CD14-positive monocyte (primary cell): ENCODE measurements around the gene SLC45A3. TPM values are rescaled to one million over a fixed set of nuclear protein-coding genes. Genes with fewer than 3 reads are reported as not detected.

Experiments used
- DNase-seq, 3 donors: peaks; one replicate each; pipeline ENCODE4 v3.0.0-alpha.2; 2011 to 2022
- H2AFZ ChIP-seq: 2 replicates; pipeline ENCODE4 v1.6.0; 2012; ENCODE audit warnings: mild to moderate bottlenecking, low read depth, low read length, inconsistent platforms; ENCODE audit not compliant: insufficient read depth, poor library complexity, severe bottlenecking
- H3K27ac ChIP-seq, 2 donors: 1 replicate in 1 of 2; 2 replicates in 1 of 2; pipeline ENCODE4 v1.5.1; 2012 to 2013; ENCODE audit warnings: low read length in 2 of 2, control low read depth in 1 of 2, inconsistent platforms in 1 of 2, low read depth in 1 of 2, mild to moderate bottlenecking in 1 of 2
- H3K27me3 ChIP-seq, 2 donors: one replicate each; pipeline versions ENCODE4 v1.6.0 to v1.6.1; 2011 to 2013; ENCODE audit warnings: low read length in 2 of 2; ENCODE audit not compliant: control insufficient read depth in 2 of 2, insufficient read depth in 2 of 2
- H3K36me3 ChIP-seq, 2 donors: replicated peaks in 1 of 2; 1 replicate in 1 of 2; 2 replicates in 1 of 2; pipeline versions ENCODE4 v1.5.1 to v1.6.1; 2012 to 2013; ENCODE audit warnings: low read length in 2 of 2, control low read depth in 1 of 2, inconsistent platforms in 1 of 2, mild to moderate bottlenecking in 1 of 2; ENCODE audit not compliant: insufficient read depth in 2 of 2, control insufficient read depth in 1 of 2
- H3K4me1 ChIP-seq, 2 donors: 1 replicate in 1 of 2; 2 replicates in 1 of 2; pipeline versions ENCODE4 v1.5.1 to v1.6.1; 2012 to 2013; ENCODE audit warnings: low read length in 2 of 2, control low read depth in 1 of 2, inconsistent platforms in 1 of 2, mild to moderate bottlenecking in 1 of 2, moderate library complexity in 1 of 2; ENCODE audit not compliant: insufficient read depth in 2 of 2, control insufficient read depth in 1 of 2
- H3K4me2 ChIP-seq: replicated peaks from 2 replicates; pipeline ENCODE3; 2012; ENCODE audit warnings: low read length, moderate library complexity, mild to moderate bottlenecking; ENCODE audit not compliant: poor library complexity, severe bottlenecking; ENCODE audit errors: extremely low read depth
- H3K4me3 ChIP-seq, 3 experiments: fragments of 200-600 bp in 1 of 3; sonication (generic) in 1 of 3; replicated peaks in 1 of 3; 1 replicate in 2 of 3; 2 replicates in 1 of 3; pipeline ENCODE4 v1.5.1; 2011 to 2013; ENCODE audit warnings: low read length in 3 of 3, mild to moderate bottlenecking in 3 of 3, control low read depth in 2 of 3, low read depth in 2 of 3, inconsistent platforms in 1 of 3, moderate library complexity in 1 of 3
- H3K79me2 ChIP-seq: 2 replicates; pipeline ENCODE4 v1.6.0; 2012; ENCODE audit warnings: mild to moderate bottlenecking, control low read depth, inconsistent platforms, low read length, moderate library complexity; ENCODE audit not compliant: insufficient read depth
- H3K9ac ChIP-seq: 2 replicates; pipeline ENCODE4 v1.6.0; 2017; ENCODE audit warnings: low read length, mild to moderate bottlenecking; ENCODE audit not compliant: insufficient read depth, poor library complexity, severe bottlenecking
- H3K9me3 ChIP-seq, 2 donors: replicated peaks in 1 of 2; 1 replicate in 1 of 2; 2 replicates in 1 of 2; pipeline versions ENCODE4 v1.5.1 to v1.6.1; 2012 to 2013; ENCODE audit warnings: low read length in 2 of 2, control low read depth in 1 of 2; ENCODE audit not compliant: control insufficient read depth in 1 of 2, insufficient read depth in 1 of 2
- H4K20me1 ChIP-seq: 2 replicates; pipeline ENCODE4 v1.6.0; 2012; ENCODE audit warnings: mild to moderate bottlenecking, low read length, control low read depth, moderate library complexity; ENCODE audit not compliant: insufficient read depth
- H3K27ac Mint-ChIP-seq, 7 donors: one replicate each; pipeline ENCODE4 v1.8.0; 2020; ENCODE audit warnings: mild to moderate bottlenecking in 7 of 7, mixed read lengths in 7 of 7, moderate library complexity in 6 of 7, inconsistent platforms in 2 of 7
- H3K27me3 Mint-ChIP-seq, 3 donors: one replicate each; pipeline ENCODE4 v1.8.0; 2021 to 2022; ENCODE audit warnings: low read depth in 3 of 3, mild to moderate bottlenecking in 3 of 3, mixed read lengths in 3 of 3, moderate library complexity in 3 of 3, inconsistent platforms in 1 of 3
- H3K36me3 Mint-ChIP-seq, 2 donors: one replicate each; pipeline ENCODE4 v1.8.0; 2020; ENCODE audit warnings: mixed read lengths in 2 of 2, inconsistent platforms in 1 of 2, mild to moderate bottlenecking in 1 of 2
- H3K4me1 Mint-ChIP-seq: one replicate; pipeline ENCODE4 v1.8.0; 2020; ENCODE audit warnings: mild to moderate bottlenecking, mixed read lengths
- H3K4me3 Mint-ChIP-seq, 2 donors: one replicate each; pipeline ENCODE4 v1.8.0; 2020; ENCODE audit warnings: mild to moderate bottlenecking in 2 of 2, mixed read lengths in 2 of 2, moderate library complexity in 1 of 2
- H3K9me3 Mint-ChIP-seq, 7 donors: one replicate each; pipeline ENCODE4 v1.8.0; 2020 to 2022; ENCODE audit warnings: mixed read lengths in 7 of 7, mild to moderate bottlenecking in 6 of 7, moderate library complexity in 6 of 7, inconsistent platforms in 2 of 7
- CTCF ChIP-seq: fragments of 200-600 bp; IDR thresholded peaks from one replicate; pipeline ENCODE4 v1.8.0; 2022; ENCODE audit warnings: antibody characterized with exemption, mild to moderate bottlenecking
- whole genome bisulfite sequencing: methylation state at CpG from one replicate; pipeline ENCODE4 v1.1.5; 2013; ENCODE audit warnings: missing lambda C conversion rate; ENCODE audit not compliant: insufficient coverage; 5-methylcytosine and 5-hydroxymethylcytosine counted together
- intact Hi-C, 2 donors: fragments of 100-400 bp; cut with micrococcal nuclease; formaldehyde crosslinking; loops; one replicate each; pipeline versions ENCODE4 v1.15.0 to v1.15.1; 2023
- polyA plus RNA-seq, 3 donors: library from polyadenylated mRNA; depleted of rRNA in 1 of 3; unstranded in 2 of 3; stranded (reverse) in 1 of 3; fragments of 300-500 nt in 2 of 3; fragments of >200 nt in 1 of 3; fragmentation: Illumina TruSeq in 2 of 3; gene quantifications; 1 replicate in 2 of 3; 2 replicates in 1 of 3; pipeline ENCODE4 v1.2.3, GENCODE V29; 2012 to 2021

Gene SLC45A3
- polyA plus RNA-seq, 3 donors: 0.11 to 0.61 TPM; not detected in 1

GRCh38 chr1:205631010-205631767 is 49.1 kb downstream of the SLC45A3 start:
- peak overlapping the region; percentile 88 to 91 for H3K27ac ChIP-seq
- no peaks in the 10 kb centered on the region for H3K27me3 ChIP-seq
- Mint-ChIP-seq H3K27ac (peak overlapping the region; percentile 94 to 99 (median 97)), H3K36me3 (no peaks in the 10 kb centered on the region), H3K27me3 (peaks cover 0 to 3% (median 0%) of the 10 kb centered on the region in 3 donors), H3K4me3 (peak overlapping the region; percentile 98 to 100), H3K9me3 (no peaks in the 10 kb centered on the region), H3K4me1 (peaks cover 45% of the 10 kb centered on the region)
- peak overlapping the region; percentile 74 for H2AFZ ChIP-seq
- WGBS: under 1% methylated on average over 75 of the region's 81 CpGs
- H3K4me1 ChIP-seq: peaks cover 23 to 32% of the 10 kb centered on the region in 2 donors
- H4K20me1 ChIP-seq: peaks cover 9% of the 10 kb centered on the region
- peak overlapping the region; percentile 97 for H3K4me2 ChIP-seq
- H3K9me3 ChIP-seq: no peaks in the 10 kb centered on the region
- DNase-seq: peak; percentile 59 to 66 (median 60)
- intact Hi-C loops: loop anchor here in 1 of 2 donors (5.0 to 10.0 kb wide), 2 partner anchors 39 to 106 kb away; no protein-coding TSS in a partner anchor
- H3K79me2 ChIP-seq: peaks cover 51% of the 10 kb centered on the region
- peak overlapping the region; percentile 87 for H3K9ac ChIP-seq
- no peak for TF ChIP-seq CTCF
- H3K36me3 ChIP-seq: no peaks in the 10 kb centered on the region
- peak overlapping the region; percentile 73 to 99 (median 91) for H3K4me3 ChIP-seq

- H3K27ac ChIP-seq: peak overlapping the region; percentile 88 to 91
- no CpG with 5 or more reads among the region's 3 CpGs for WGBS
- no peak for TF ChIP-seq CTCF
- H3K36me3 ChIP-seq: no peaks in the 10 kb centered on the region
- DNase-seq: no peak
- peaks cover 9% of the 10 kb centered on the region for H4K20me1 ChIP-seq
- Mint-ChIP-seq H3K27ac (peak overlapping the region; percentile 94 to 99 (median 97)), H3K36me3 (no peaks in the 10 kb centered on the region), H3K9me3 (no peaks in the 10 kb centered on the region), H3K4me1 (peaks cover 51% of the 10 kb centered on the region), H3K4me3 (peak overlapping the region; percentile 98 to 100), H3K27me3 (peaks cover 0 to 3% (median 0%) of the 10 kb centered on the region in 3 donors)
- H3K27me3 ChIP-seq: no peaks in the 10 kb centered on the region
- H3K79me2 ChIP-seq: peaks cover 57% of the 10 kb centered on the region
- peak overlapping the region; percentile 74 for H2AFZ ChIP-seq
- H3K9ac ChIP-seq: peak overlapping the region; percentile 87
- peak overlapping the region; percentile 97 for H3K4me2 ChIP-seq
- peak overlapping the region; percentile 73 to 99 (median 91) for H3K4me3 ChIP-seq
- intact Hi-C loops: loop anchor here in 1 of 2 donors (5.0 to 10.0 kb wide), 2 partner anchors 38 to 106 kb away; no protein-coding TSS in a partner anchor
- H3K4me1 ChIP-seq: peaks cover 29 to 37% of the 10 kb centered on the region in 2 donors
- H3K9me3 ChIP-seq: no peaks in the 10 kb centered on the region
These were observed 49.7 kb downstream of the SLC45A3 start for GRCh38 chr1:205630651-205631009.
